Hepatocyte (in vitro differentiated cells): ENCODE results near the gene FRY.

ENCODE experiments used
- EZH2 ChIP-seq: fragments of 200-600 bp; sonication (generic); IDR thresholded peaks from 2 replicates; pipeline ENCODE4 v1.6.1; 2016; ENCODE audit warnings: antibody characterized with exemption, mild to moderate bottlenecking, borderline replicate concordance
- EZH2phosphoT487 ChIP-seq: fragments of 200-600 bp; sonication (generic); IDR thresholded peaks from one replicate; pipeline ENCODE4 v1.6.1; 2018; ENCODE audit warnings: antibody characterized with exemption, mild to moderate bottlenecking, low read depth, moderate library complexity; ENCODE audit not compliant: unreplicated experiment, severe bottlenecking
- TF ChIP-seq, protein P1 (sequence below): fragments of 200-600 bp; sonication (generic); IDR thresholded peaks from 2 replicates; pipeline ENCODE4 v1.5.1; 2016; ENCODE audit warnings: antibody characterized with exemption, mild to moderate bottlenecking; ENCODE audit not compliant: poor library complexity

DNA sequence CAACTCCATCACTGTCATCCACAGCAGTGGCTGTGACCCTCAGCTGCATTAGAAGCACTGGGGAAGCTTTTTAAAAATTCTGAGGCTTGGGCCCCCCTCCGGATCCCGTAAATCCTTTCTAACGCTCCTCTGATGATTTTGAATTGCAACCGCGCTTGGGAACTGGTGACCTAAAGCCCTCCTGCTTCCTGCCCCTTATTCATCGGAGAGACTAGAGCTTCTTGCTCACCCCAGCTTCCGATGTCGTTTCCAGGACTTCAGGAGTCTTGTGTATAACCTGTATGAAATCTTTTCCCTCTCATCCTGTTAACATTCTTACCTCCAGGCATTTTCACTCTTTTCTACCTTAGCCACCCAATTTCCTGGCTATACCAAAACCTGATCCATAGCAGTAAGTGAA lies 268.8 kb downstream of the FRY start:
- TF ChIP-seq, protein P1, sequence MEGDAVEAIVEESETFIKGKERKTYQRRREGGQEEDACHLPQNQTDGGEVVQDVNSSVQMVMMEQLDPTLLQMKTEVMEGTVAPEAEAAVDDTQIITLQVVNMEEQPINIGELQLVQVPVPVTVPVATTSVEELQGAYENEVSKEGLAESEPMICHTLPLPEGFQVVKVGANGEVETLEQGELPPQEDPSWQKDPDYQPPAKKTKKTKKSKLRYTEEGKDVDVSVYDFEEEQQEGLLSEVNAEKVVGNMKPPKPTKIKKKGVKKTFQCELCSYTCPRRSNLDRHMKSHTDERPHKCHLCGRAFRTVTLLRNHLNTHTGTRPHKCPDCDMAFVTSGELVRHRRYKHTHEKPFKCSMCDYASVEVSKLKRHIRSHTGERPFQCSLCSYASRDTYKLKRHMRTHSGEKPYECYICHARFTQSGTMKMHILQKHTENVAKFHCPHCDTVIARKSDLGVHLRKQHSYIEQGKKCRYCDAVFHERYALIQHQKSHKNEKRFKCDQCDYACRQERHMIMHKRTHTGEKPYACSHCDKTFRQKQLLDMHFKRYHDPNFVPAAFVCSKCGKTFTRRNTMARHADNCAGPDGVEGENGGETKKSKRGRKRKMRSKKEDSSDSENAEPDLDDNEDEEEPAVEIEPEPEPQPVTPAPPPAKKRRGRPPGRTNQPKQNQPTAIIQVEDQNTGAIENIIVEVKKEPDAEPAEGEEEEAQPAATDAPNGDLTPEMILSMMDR, result no peak
- no peak for TF ChIP-seq EZH2phosphoT487
- no peak for TF ChIP-seq EZH2
